K562 (cell line): ENCODE measurements around the gene SLCO2A1. TPM values are rescaled to one million over a fixed set of nuclear protein-coding genes. Genes with fewer than 3 reads are reported as not detected.

Source experiments
- ATAC-seq: fragments of 200-7000 bp; cut with Tn5 transposase; 3 replicates; pipeline ENCODE4 v1.9.1; 2020; ENCODE audit warnings: moderate library complexity
- BruUV-seq: library from RNA; stranded (reverse); fragments of 400-500 nt; replicated peaks from 2 replicates; lab custom pipeline; 2021; lab: Mats Ljungman, UMichigan
- CTCF ChIA-PET: fragments of 300-600 bp; formaldehyde crosslinking; extraction: SDS; loops from one replicate; lab custom pipeline; 2021; ENCODE audit warnings: low intra/inter-chr PET ratio; lab: Yijun Ruan, JAX
- POLR2A ChIA-PET: fragments of 300-600, 350-650 bp; sonication (Branson Sonifier 250); formaldehyde crosslinking; extraction: SDS; loops from one replicate; lab custom pipeline; 2021; ENCODE audit warnings: antibody characterized with exemption, inconsistent platforms; lab: Yijun Ruan, JAX
- DNase-seq, 4 experiments: peaks; one replicate each; pipeline versions ENCODE4 v3.0.0 to v3.0.0-alpha.2; 2011 to 2018; ENCODE audit warnings: low spot score in 3 of 4, mixed read lengths in 3 of 4; ENCODE audit errors: extremely low read depth in 1 of 4
- FAIRE-seq: peaks from 2 replicates; lab custom pipeline; 2011; peaks lifted over from hg19 to GRCh38; lab: Jason Lieb, UNC
- H2AFZ ChIP-seq: 2 replicates; pipeline ENCODE4 v1.6.0; 2011; ENCODE audit warnings: low read depth, low read length, control low read depth, inconsistent platforms
- H3K27ac ChIP-seq: fragments of 200-600 bp; 3 replicates; pipeline ENCODE4 v1.8.0; 2011; ENCODE audit warnings: low read depth, mild to moderate bottlenecking, control low read depth, inconsistent platforms, low read length, moderate library complexity, mixed read lengths; ENCODE audit errors: extremely low read depth
- H3K27me3 ChIP-seq, 2 experiments: fragments of 300-600 bp in 1 of 2; 2 replicates in 1 of 2; 3 replicates in 1 of 2; pipeline versions ENCODE4 v1.6.0 to v1.8.0; 2011; ENCODE audit warnings: inconsistent platforms in 2 of 2, low read length in 2 of 2, mild to moderate bottlenecking in 1 of 2, mixed read lengths in 1 of 2, moderate library complexity in 1 of 2; ENCODE audit not compliant: control insufficient read depth in 2 of 2, insufficient read depth in 2 of 2
- H3K36me3 ChIP-seq: fragments of 300-600 bp; 3 replicates; pipeline ENCODE4 v1.8.0; 2011; ENCODE audit warnings: mild to moderate bottlenecking, low read length, inconsistent platforms; ENCODE audit not compliant: control insufficient read depth, insufficient read depth
- H3K4me1 ChIP-seq, 2 experiments: fragments of 200-600 bp in 1 of 2; replicated peaks in 1 of 2; 2 replicates in 1 of 2; 3 replicates in 1 of 2; pipeline versions ENCODE4 v1.5.1 to v1.8.0; 2011; ENCODE audit warnings: inconsistent platforms in 2 of 2, low read length in 2 of 2, mild to moderate bottlenecking in 1 of 2, mixed read lengths in 1 of 2, moderate library complexity in 1 of 2; ENCODE audit not compliant: control insufficient read depth in 2 of 2, insufficient read depth in 2 of 2
- H3K4me2 ChIP-seq: 2 replicates; pipeline ENCODE4 v1.6.1; 2011; ENCODE audit warnings: low read length, control low read depth, inconsistent platforms, mixed read lengths; ENCODE audit not compliant: insufficient read depth
- H3K4me3 ChIP-seq: fragments of 200-600 bp; sonication (generic), shearing (Covaris generic); 2 replicates; pipeline ENCODE4 v1.5.1; 2016; ENCODE audit warnings: control low read depth, inconsistent platforms
- H3K79me2 ChIP-seq: fragments of 200-600 bp; 3 replicates; pipeline ENCODE4 v1.8.0; 2011; ENCODE audit warnings: low read length, inconsistent platforms; ENCODE audit not compliant: control insufficient read depth, insufficient read depth
- H3K9ac ChIP-seq, 2 experiments: 2 replicates each; pipeline versions ENCODE4 v1.6.0 to v1.6.1; 2011; ENCODE audit warnings: low read depth in 2 of 2, low read length in 2 of 2, control low read depth in 1 of 2, inconsistent platforms in 1 of 2, mild to moderate bottlenecking in 1 of 2, mixed read lengths in 1 of 2; ENCODE audit not compliant: insufficient read depth in 1 of 2
- H3K9me1 ChIP-seq: one replicate; pipeline ENCODE4 v1.6.0; 2011; ENCODE audit warnings: inconsistent platforms, mild to moderate bottlenecking, low read length, moderate library complexity; ENCODE audit not compliant: control insufficient read depth, insufficient read depth
- H3K9me3 ChIP-seq: replicated peaks from 2 replicates; pipeline ENCODE4 v1.5.1; 2011; ENCODE audit warnings: low read depth, low read length, inconsistent platforms; ENCODE audit not compliant: control insufficient read depth, insufficient read depth
- H4K20me1 ChIP-seq: replicated peaks from 2 replicates; pipeline ENCODE4 v1.6.1; 2011; ENCODE audit warnings: low read length, inconsistent platforms, mixed read lengths; ENCODE audit not compliant: control insufficient read depth, insufficient read depth
- MED1 ChIP-seq: sonication (generic); formaldehyde crosslinking; IDR thresholded peaks from 2 replicates; pipeline ENCODE4 v1.8.1; 2023; ENCODE audit warnings: missing genetic modification reagents, borderline replicate concordance
- MTA1 ChIP-seq: fragments of 450-650 bp; IDR thresholded peaks from 2 replicates; pipeline ENCODE4 v1.6.1; 2017; ENCODE audit warnings: borderline replicate concordance
- NELFE ChIP-seq: IDR thresholded peaks from 2 replicates; pipeline ENCODE4 v1.6.1; 2011; ENCODE audit warnings: mild to moderate bottlenecking; ENCODE audit not compliant: insufficient read depth, insufficient read length
- SNIP1 ChIP-seq: fragments of 450-650 bp; IDR thresholded peaks from 2 replicates; pipeline ENCODE4 v1.7.1; 2017; ENCODE audit warnings: low read depth, mild to moderate bottlenecking
- ZC3H8 ChIP-seq: fragments of 450-650 bp; IDR thresholded peaks from 2 replicates; pipeline ENCODE4 v1.6.1; 2017
- ZKSCAN3 ChIP-seq: fragments of 250-450 bp; sonication (Bioruptor Pico); IDR thresholded peaks from 2 replicates; pipeline ENCODE4 v1.4.0; 2020
- ZNF75A ChIP-seq: fragments of 450-650 bp; formaldehyde crosslinking; IDR thresholded peaks from 2 replicates; pipeline ENCODE4 v1.4.0; 2020; ENCODE audit warnings: mild to moderate bottlenecking
- WGBS: fragments of 100-300 bp; shearing (Covaris generic); methylation state at CpG from one replicate; pipeline ENCODE4 v1.1.6; 2016; ENCODE audit warnings: low coverage, mixed read lengths; ENCODE audit not compliant: insufficient coverage; ENCODE audit errors: missing lambda C conversion rate; 5-methylcytosine and 5-hydroxymethylcytosine counted together
- in situ Hi-C: fragments of 300-500 bp; cut with MboI; formaldehyde crosslinking; loops from 4 replicates; pipeline ENCODE4 v1.15.0; 2018; ENCODE audit warnings: inconsistent platforms, mixed read lengths
- intact Hi-C: fragments of 100-400 bp; cut with micrococcal nuclease; formaldehyde crosslinking; loops from 2 replicates; pipeline ENCODE4 v1.14.2; 2022
- polyA plus RNA-seq, 8 experiments: library from polyadenylated mRNA; depleted of rRNA in 4 of 8; stranded (reverse) in 5 of 8; unstranded in 3 of 8; fragments of >200 nt; fragmentation: Nextera tagmentation in 2 of 8; fragmentation: Illumina TruSeq in 1 of 8; extraction: Ambion mirVana in 2 of 8; extraction: Trizol in 1 of 8; gene quantifications; 2 replicates each; pipeline versions ENCODE4 v1.2.1 to v1.2.3, GENCODE V29; 2011 to 2014; ENCODE audit warnings: inconsistent platforms in 1 of 8, missing spikeins in 1 of 8
- total RNA-seq, 7 experiments: library from RNA; depleted of rRNA in 6 of 7; stranded (reverse); fragments of >200 nt in 6 of 7; fragmentation: Illumina TruSeq in 2 of 7; extraction: Trizol in 2 of 7; gene quantifications; 2 replicates each; pipeline versions ENCODE4 v1.2.1 to v1.2.3, GENCODE V29; 2011 to 2021; ENCODE audit warnings: low replicate concordance in 1 of 7
- TF ChIP-seq, protein P1 (sequence below): fragments of 450-650 bp; IDR thresholded peaks from 2 replicates; pipeline ENCODE4 v1.6.1; 2017; ENCODE audit warnings: mild to moderate bottlenecking, moderate library complexity
- TF ChIP-seq, protein P2 (sequence below): fragments of 150-350 bp; IDR thresholded peaks from 2 replicates; pipeline ENCODE4 v1.6.1; 2014; ENCODE audit warnings: low read depth, mild to moderate bottlenecking, low read length, borderline replicate concordance

SLCO2A1 gene
- total and polyA plus RNA-seq, 9 of the 15 experiments (the other 6 are each of a cell fraction or from before 2014, with no cell fraction given), result 0.16 to 1.0 TPM; not detected in 7

DNA sequence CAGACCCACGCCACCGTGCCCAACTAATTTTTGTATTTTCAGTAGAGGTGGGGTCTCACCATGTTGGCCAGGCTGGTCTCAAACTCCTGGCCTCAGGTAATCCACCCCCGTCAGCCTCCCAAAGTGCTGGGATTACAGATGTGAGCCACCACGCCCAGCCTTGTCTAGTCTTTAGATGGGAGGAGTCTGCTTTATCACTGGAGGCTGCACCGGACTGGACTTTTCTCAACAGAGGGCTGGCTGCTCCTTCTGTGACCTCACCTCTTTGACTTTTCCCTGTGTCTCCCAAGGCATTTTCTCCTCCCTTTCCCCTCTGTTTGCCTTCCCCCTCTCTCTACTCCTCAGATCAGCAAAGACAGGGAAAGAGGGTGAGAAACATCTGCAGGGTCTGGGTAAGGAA lies 28.5 kb downstream of the SLCO2A1 start:
- no peak for ATAC-seq
- H3K4me1 ChIP-seq, result no peaks in the 10 kb centered on the region; a peak in 1 of 5 replicates
- no peaks in the 10 kb centered on the region for H3K9me3 ChIP-seq
- intact Hi-C loops (no loop called here), in situ Hi-C loops (no loop called here)
- ChIA-PET CTCF (no interaction called here), POLR2A (no interaction called here)
- H3K4me3 ChIP-seq, result no peak overlapping the region
- no peak for DNase-seq
- H2AFZ ChIP-seq, result no peak overlapping the region
- whole genome bisulfite sequencing, result 0% methylated on average over 2 of the region's 5 CpGs
- 0 out of 2 replicates have a peak, but pooled peaks cover 3% of the 10 kb centered on the region for H4K20me1 ChIP-seq
- no TSS peak for BruUV-seq
- no peaks in the 10 kb centered on the region for H3K36me3 ChIP-seq
- no peak overlapping the region for H3K27ac ChIP-seq
- no peak overlapping the region for H3K9ac ChIP-seq
- peaks cover 6 to 36% of the 10 kb centered on the region in 2 experiments; a peak in 4 of 5 replicates for H3K27me3 ChIP-seq
- no peaks in the 10 kb centered on the region for H3K79me2 ChIP-seq
- H3K4me2 ChIP-seq, result no peak overlapping the region
- H3K9me1 ChIP-seq, result no peaks in the 10 kb centered on the region
- no peak for FAIRE-seq
- TF ChIP-seq ZNF75A (no peak), ZC3H8 (no peak), ZKSCAN3 (CRISPR knock-in tag) (no peak), SNIP1 (no peak), MED1 (CRISPR knock-in tag) (no peak), NELFE (no peak), MTA1 (no peak)
- TF ChIP-seq, protein P1, sequence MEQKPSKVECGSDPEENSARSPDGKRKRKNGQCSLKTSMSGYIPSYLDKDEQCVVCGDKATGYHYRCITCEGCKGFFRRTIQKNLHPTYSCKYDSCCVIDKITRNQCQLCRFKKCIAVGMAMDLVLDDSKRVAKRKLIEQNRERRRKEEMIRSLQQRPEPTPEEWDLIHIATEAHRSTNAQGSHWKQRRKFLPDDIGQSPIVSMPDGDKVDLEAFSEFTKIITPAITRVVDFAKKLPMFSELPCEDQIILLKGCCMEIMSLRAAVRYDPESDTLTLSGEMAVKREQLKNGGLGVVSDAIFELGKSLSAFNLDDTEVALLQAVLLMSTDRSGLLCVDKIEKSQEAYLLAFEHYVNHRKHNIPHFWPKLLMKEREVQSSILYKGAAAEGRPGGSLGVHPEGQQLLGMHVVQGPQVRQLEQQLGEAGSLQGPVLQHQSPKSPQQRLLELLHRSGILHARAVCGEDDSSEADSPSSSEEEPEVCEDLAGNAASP, result no peak
- TF ChIP-seq, protein P2, sequence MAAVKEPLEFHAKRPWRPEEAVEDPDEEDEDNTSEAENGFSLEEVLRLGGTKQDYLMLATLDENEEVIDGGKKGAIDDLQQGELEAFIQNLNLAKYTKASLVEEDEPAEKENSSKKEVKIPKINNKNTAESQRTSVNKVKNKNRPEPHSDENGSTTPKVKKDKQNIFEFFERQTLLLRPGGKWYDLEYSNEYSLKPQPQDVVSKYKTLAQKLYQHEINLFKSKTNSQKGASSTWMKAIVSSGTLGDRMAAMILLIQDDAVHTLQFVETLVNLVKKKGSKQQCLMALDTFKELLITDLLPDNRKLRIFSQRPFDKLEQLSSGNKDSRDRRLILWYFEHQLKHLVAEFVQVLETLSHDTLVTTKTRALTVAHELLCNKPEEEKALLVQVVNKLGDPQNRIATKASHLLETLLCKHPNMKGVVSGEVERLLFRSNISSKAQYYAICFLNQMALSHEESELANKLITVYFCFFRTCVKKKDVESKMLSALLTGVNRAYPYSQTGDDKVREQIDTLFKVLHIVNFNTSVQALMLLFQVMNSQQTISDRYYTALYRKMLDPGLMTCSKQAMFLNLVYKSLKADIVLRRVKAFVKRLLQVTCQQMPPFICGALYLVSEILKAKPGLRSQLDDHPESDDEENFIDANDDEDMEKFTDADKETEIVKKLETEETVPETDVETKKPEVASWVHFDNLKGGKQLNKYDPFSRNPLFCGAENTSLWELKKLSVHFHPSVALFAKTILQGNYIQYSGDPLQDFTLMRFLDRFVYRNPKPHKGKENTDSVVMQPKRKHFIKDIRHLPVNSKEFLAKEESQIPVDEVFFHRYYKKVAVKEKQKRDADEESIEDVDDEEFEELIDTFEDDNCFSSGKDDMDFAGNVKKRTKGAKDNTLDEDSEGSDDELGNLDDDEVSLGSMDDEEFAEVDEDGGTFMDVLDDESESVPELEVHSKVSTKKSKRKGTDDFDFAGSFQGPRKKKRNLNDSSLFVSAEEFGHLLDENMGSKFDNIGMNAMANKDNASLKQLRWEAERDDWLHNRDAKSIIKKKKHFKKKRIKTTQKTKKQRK, result no peak
